Jurkat, Clone E6-1 (cell line): Measurements from ENCODE around the gene SHQ1. TPM values are rescaled to one million over a fixed set of nuclear protein-coding genes. Genes with fewer than 3 reads are reported as not detected.
A peak's percentile ranks its signal among the peaks of the same experiment; 100 is the strongest.

Experiments
- DNase-seq: peaks from one replicate; pipeline ENCODE4 v3.0.0-alpha.2; 2011; ENCODE audit warnings: low read depth, low spot score
- H3K4me3 ChIP-seq: 2 replicates; pipeline ENCODE4 v1.5.1; 2011; ENCODE audit warnings: mild to moderate bottlenecking, low read length, control low read depth, moderate library complexity
- polyA plus RNA-seq: library from polyadenylated mRNA; unstranded; fragments of >200 nt; gene quantifications from one replicate; pipeline ENCODE4 v1.2.1, GENCODE V29; 2012; ENCODE audit warnings: missing spikeins; ENCODE audit not compliant: insufficient read length, insufficient read depth

SHQ1 gene
- 63.4 TPM for polyA plus RNA-seq

DNA sequence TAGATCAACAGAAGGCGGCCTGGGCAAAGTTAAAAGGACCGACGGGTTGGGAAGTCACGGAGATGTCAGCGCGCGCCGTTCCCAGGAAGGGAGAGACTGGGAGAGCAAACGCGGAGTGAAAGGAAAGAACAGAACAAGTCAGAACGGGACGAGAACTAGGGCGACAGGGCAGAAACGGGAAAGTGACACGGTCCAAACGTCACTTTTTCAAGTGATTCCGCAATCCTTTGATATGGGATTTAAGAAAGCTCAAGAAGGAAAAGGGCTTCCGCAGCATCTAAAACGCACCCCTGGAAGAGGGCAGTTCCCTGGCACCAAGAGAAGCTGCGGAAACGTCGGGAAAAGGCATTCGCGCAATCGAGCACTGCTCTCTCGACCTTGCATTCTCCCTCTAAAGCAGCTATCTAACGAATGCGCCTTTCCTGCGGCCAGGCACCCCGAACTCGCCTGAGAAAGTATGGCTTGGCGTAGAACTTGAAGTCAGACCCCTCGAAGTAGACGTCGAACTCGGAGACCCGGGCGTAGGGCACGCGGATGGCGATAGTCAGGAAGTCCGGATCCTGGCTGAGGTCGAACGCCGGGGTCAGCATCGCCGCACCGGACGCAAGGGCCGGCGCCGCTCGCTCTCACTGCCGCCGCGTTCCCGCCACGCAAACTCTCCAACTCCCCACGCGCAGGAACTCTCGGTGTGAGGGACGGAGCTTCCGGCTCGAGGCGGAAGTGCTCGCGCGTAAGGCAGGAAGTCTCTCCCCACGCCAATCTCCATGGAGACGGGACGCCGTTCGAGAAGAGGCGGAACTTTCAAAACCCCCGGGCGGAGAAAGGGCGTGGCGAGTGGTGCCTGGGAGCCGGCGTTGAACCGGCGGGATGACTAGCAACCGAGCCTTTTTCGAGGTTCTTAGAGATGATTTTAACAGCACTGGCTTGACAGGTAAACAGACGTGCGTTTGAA is at the start of gene SHQ1:
Gene SHQ1 (minus strand): TSS at position 695 of the 952 bp plus-strand sequence. CDS start 105 bp downstream, at position 590.
- H3K4me3 ChIP-seq, result peak within 1 kb of the TSS; percentile 100
- DNase-seq, result peak; percentile 97

DNA sequence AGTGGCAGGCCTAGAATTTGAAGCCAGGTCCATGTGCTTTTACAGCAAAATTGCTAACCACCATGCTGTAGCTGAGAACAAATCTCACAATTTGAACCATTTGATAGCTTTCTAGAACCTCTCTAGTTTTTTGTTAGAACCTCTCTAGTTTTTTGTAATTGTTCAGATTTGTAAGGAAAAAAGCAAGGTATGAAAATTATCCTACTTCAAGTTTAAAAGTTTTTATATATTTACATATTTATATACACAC is 49.4 kb upstream of the SHQ1 start:
- H3K4me3 ChIP-seq, result no peak overlapping the region
- DNase-seq, result no peak

DNA sequence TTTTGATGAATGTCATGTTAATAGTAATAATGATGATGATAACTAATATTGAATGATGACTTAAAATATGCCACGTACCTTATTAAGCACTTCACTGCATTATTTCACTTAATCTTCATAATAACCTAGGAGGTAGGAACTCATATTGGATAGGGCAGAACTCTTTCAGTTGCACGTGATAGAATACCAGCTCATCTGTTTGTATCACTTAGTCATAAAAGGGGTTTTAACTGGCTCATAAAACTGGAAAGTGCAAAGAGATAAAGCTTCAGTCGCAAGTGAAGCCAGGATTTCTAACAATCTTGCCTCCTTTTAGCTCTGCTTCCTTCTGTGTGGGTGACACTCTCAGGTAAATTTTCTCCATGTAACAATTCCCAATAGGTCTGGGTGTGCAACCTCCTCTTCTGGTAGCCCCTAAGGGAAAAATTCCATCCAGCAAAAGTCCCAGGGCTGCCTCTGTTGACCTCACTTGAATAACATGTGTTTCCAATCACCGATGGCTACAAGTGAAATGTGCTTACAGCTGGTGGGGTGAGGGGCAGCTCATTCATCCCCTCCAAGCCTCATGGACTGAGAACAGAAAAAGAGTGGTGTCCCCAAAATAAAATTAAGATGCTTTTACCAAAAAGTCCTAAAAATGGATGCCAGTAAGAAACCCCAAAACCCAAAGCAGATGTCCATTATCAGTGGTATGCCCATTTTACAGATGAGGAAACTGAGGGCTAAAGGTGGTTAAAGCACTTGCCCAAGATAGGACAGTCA is 48.9 kb upstream of the SHQ1 start:
- no peak for DNase-seq
- H3K4me3 ChIP-seq, result no peak overlapping the region

DNA sequence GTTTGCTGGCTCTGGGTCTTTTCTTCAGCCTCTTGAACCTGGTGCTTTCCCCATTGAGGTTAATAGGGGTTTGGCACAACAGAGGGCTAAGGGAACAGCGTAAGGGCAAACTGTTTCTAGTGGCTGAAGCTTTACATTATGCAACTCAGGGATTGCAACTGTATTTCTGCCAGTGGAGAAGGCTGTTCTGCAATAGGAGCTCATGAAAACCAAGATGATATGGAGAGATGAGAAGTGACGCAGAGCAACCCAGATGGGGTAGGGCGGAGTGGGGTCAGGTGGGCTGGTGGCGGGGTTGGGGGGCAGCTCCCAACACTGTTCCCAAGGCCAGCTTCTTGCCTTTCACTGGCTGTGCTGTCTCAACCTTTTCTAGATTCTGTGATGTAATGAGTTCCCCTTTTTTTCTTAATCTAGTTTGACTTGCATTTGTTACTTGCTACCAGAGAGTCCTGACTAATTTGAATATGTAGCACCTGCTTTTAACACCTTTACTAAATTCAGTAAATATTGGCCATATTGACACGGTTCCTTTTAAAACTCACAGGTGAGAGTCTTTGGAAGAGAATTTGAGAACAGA is 46.8 kb upstream of the SHQ1 start:
- no peak overlapping the region for H3K4me3 ChIP-seq
- DNase-seq, result no peak

DNA sequence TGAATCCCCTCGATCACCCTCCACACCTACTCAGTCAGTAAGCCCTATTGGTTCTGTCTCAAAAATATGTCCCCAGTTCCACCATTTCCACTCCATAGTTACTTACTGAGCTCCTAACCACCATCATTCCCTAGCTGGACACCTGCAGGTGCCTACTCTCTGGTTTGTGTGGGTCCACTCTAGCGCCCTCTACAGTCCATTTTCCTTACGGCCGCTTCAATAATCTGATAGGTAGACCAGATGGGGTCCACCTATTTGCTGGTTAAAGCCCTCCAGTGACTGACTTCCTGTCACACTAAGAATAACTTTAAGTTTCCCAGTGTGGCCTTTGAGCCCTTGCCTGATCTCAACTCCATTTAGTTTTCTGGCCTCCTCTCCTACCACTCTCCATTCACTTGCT is 44.6 kb upstream of the SHQ1 start:
- peak; percentile 63 for DNase-seq
- peak overlapping the region; percentile 5; the same call in 1 of the 2 replicates for H3K4me3 ChIP-seq

DNA sequence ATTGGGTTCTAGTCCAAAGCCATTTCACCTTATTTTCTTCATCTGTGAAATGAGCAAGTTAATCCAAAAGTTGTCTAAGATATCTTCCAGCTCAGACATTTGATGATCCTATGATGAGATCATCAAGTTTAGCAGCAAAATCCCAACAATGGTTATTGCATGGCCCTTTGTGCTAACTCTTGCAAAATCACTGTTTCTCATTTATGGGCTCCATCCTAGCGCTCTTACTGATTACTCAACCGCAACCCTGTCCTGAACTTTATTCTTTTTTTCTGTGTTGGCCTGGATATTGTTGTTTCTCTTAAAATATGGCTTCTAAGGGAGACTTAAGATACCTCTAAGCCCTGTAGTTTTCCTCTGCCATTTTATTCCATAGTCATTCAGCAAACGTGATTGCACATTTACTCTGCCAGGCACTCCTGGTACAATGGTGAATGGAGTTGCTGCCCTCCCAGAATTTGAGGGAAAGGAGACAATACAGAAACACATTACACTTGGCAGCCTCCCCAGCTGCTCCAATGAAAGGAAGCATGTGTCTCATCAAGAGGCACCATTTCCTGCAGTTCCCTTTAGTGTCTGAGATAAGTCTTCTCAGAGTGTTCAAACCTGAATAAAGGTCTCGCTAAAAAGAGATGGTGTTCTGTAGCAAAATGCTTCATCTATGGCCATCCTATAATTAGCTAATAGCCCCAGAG is 44.0 kb upstream of the SHQ1 start:
- H3K4me3 ChIP-seq, result peak overlapping the region; percentile 5
- peak; percentile 56 for DNase-seq

DNA sequence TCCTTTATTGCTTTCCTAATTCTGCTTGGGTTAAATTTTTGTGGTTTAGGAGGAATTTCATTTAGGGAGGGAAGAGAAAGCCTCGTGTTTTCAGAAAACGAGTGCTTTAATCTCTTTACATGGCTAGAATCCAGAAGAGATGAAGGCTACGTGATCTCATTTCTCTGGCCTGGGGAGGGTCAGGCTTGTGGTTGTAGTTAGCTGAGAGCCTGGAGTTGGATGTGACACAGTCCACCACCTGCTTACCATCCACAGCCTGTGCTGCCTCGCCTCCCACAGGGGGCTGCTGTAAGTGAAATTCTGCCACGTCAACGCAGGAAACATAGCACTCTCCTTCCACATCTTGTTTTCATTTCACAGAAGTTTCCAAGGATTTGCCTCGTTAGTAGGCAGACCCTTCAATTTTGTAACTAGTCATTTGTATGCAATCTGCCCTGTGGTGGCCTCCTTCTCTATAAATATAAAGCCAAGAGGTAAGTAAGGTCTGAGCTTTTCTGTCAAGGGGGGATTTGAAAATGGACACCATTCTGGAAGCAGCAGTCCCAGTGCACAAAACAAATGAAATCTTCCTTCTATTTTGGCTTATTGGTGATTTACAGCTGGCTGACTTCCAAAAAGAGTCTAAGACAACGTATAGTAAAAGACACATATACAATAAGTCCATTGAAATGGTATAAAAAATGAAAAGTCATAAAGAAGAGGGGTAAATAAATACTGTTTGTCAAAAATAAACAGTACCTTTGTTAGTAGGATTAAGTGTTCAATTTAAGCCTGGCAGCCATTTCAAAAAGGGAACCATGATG is 43.0 kb upstream of the SHQ1 start:
- peak overlapping the region; percentile 67 for H3K4me3 ChIP-seq
- peak; percentile 56 for DNase-seq

DNA sequence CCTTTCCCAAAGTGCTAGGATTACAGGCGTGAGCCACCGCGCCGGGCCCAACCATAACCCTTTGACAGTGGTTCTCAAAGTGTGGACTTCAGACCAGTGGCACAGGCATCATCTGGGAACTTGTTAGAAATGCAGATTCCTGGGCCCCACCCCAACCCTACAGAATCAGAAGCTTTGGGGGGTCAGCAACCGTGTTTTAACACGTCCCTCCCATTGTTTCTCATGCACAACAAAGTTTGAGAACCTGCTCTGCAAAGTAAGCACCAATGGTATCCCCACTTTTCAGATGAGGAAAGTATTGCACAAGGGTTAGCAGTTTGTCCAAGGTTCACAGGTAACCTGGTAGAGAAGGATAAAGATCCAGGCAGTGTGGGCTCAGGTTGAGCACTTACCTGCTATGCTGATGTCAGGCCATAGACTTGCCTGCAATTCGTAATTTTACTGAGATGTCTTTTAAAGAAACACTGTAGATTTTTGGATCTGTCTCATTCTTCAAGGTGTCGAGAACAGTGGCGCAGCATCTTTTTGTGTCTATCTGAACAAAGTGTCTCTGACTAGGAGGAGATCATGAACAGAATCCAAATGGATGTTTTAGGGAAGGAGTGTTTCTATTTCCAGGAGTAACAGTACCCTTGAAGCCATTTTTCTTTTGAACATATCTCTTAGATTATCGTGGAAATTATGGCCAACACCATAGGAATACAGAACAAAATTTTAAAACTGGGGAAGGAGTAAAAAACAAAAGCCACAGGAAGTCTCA is 42.1 kb upstream of the SHQ1 start:
- no peak for DNase-seq

DNA sequence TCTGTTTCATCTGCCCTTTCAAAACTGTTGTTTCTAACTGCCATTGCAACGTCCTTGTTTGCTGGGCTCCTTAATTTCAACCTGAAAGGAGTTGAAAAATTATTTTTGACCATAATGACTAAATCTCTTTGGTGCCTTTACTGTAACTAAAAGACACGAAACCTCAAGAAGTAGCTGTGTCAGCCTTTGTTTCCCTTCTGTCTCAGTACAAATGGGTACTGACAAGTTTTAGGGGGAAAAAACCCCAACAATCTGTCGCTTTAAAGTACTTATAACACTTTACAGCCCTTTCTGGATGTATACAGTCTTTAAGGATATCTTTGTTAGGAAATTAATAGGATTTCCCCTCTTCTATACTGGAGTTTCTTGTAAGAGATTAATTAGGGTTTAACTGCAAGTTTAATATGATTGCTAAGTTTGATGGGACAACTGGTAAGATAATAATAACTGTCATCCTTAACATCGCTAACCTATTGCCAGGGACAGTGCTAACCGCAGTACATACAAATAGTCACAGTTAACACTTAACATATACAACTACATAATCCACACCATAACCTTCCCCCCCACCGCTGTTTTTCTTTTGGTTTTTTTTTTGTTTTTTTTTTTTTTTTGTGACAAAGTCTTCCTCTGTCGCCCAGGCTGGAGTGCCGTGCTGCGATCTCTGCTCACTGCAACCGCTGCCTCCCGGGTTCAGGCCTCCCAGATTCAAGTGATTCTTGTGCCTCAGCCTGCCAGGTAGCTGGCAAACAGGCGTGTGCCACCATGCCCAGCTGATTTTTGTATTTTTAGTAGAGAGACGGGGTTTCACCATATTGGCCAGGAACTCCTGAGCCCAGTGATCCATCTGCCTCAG is 41.3 kb upstream of the SHQ1 start:
- DNase-seq, result peak; percentile 45
- peak overlapping the region; percentile 67 for H3K4me3 ChIP-seq

More for the DNA sequence above, 42.1 kb upstream of the SHQ1 start:
- H3K4me3 ChIP-seq, result peak overlapping the region; percentile 67

DNA sequence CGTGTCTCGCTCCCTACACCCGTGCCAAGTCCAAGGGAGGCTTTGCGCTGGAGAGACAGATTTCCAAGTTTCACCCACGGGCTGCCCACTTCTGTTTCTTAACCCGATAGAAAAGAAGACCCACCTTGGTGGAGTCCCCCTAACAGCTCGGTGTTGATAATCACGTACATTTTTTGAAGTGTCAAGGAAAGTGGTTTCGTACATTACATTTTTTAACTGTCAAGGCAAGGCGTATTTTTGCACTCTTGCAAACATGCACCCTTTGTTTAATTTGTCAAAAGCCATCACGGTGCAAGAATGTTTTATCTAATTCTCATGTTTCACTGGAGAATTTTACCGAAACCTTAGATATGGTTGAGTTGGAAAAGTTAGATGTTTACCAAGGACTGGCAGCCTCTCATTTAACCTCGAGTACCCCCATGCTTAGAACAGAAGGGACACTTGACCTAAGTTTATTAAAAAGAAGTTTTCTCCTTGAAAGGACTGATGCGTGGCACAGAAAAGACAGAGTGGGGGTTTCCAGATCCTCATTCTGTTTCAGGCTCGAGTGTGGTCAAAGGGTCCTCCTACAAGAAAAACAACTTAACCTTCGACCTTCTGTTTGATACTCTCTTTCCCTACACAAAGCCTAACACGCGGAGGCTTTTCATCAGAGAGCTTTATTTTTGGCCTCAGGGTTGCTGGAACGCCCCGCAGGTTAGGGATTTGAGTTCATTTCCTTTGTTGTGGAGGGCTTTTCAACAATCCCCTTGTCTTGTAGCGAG is 40.5 kb upstream of the SHQ1 start:
- peak; percentile 80 for DNase-seq
- peak overlapping the region; percentile 67 for H3K4me3 ChIP-seq

DNA sequence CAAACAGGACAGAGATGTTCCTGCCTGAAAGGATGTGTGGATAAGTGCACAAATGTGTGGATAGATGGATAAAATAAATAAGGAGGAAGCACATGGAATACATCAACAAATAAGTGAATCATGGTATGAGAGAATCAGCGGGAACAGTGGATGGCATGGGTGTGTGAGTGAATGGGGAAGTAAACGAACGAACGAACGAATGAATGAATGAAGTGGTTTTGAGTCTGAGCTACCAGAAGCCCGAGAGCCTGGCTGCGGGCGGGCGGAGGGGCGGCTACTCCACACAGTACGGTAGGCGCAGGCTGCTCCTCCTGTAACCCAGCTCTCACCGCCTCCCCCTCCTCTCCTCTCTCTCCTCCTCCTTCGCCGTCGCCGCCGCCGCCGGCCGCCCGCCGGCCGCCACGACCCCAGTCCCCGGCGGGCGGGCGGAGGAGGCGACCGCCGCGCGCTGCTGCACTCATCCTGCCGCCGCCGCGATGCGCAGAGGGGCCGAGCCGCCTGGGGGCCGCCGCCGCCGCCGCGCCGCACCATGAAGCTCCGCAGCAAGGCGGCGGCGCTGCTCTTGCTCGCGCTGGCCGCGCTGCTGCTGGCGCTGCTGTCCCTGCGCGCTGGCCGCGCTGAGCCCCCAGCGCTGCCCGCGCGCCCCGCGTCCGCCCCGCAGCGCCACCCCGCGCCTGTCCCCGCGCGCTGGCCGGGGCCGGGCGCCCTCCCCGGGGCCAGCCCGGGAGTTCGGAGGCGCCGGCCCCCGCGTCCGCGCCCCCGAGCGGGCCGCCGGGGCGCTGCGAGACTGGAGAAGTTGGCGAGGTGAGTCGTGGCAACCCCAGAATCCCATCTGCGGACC is 39.7 kb upstream of the SHQ1 start, which contains the start of gene GXYLT2:
Gene GXYLT2 (plus strand): TSS at position 342 of the 841 bp plus-strand sequence. CDS start 188 bp downstream, at position 530.
- peak; percentile 73 for DNase-seq
- H3K4me3 ChIP-seq, result peak within 1 kb of the TSS; percentile 67

DNA sequence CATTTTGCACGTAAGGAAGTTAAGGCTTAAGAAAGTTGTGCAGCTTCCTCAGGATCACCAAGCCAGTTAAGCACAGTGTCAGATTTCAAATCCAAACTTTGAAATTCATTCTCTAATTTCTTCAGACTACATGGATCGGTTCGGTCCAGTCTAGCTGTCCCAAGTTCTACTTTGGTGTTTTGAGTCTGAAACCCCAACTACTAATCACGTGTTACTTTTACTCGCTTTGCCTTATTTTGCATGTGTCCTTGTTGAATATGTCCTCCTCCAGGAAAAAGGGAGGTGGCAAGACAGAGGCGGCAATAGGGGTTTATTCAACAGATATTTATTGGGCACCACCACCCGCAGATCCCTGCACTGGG is 39.1 kb upstream of the SHQ1 start:
- DNase-seq, result no peak
- H3K4me3 ChIP-seq, result peak overlapping the region; percentile 67

DNA sequence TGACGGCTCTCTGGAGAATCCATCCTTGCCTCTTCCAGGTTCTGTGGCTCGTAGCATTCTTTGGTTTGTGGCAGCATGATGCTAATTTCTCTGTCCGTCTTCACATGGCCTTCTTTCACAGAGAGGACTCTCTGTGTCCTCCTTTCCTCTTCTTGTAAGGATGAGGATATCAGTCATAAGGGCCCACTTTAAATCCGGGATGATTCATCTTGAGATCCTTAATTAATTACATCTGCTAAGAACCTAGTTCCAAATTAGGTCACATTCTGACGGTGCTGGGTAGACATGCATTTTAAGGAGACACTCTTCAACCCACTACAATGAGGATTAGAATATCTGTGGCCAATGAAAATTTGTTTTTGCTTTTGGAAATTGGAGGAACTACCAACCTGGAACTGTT is 23.9 kb upstream of the SHQ1 start:
- H3K4me3 ChIP-seq, result no peak overlapping the region
- no peak for DNase-seq

DNA sequence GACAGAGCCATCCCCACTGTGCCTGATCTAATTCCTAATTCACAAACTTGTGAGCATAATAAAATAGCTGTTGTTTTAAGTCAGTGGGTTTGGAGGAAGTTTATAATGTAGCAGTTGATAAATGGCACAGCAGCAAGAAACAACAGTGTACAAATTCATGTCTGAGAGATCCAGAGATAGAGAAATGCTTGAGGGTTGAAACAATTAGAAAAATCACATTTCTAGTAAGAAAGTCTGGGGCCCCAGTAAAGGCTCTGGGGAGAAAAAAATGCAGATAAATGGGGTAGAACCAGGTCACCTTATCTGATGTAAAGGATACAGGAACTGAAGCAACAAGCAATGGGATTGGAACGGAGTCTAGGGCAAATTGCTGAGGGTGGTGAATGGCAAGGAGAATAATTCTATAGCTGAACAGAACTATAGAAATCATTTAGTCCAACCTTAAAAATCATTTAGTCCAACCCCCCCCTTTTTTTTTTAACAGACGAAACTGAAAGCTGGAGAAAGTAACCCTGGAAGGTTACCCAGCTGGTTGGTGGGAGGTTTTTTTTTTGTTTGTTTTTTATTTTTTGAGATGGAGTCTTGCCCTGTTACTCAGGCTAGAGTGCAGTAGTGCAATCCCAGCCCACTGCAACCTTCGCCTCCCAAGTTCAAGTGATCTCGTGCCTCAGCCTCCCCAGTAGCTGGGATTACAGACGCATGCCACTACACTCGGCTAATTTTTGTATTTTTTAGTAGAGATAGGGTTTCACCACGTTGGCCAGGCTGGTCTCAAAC is 14.3 kb upstream of the SHQ1 start:
- no peak overlapping the region for H3K4me3 ChIP-seq
- DNase-seq, result no peak

DNA sequence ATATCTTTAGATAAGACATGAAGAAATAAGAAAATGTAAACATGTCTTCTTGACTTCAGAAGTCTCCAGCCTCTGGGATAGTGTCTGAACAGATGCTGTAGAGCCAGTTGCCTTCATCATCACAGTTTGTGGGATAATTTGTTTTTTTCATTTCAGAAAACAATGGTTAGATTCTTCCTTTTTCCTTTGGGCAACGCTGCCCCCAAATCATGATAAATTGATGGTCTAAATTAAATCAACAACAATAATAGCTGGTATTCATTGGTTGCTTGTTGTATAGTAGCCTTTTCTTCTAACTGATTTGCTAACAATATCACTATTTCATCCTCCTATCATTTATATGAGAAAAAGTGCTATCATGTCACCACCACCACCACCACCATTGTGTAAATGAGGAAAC is 12.6 kb upstream of the SHQ1 start:
- H3K4me3 ChIP-seq, result no peak overlapping the region
- DNase-seq, result no peak
